ENCODE data around the gene COX20. TPM values are rescaled to one million over a fixed set of nuclear protein-coding genes. Genes with fewer than 3 reads are reported as not detected.

Gene COX20
- total RNA-seq, 2 donors from 2014 or later, result 13.2 to 35.3 TPM

GRCh38 chr1:244869364-244869827 lies 33.9 kb downstream of the COX20 start:
- Histone ChIP-seq H3K27me3 (no peaks in the 10 kb centered on the region), H3K4me3 (no peak overlapping the region), H3K9me3 (no peaks in the 10 kb centered on the region), H3K36me3 (replicated peaks in 1 of 2; ENCODE audit: insufficient read depth in 1 of 2, low read depth in 2 of 2) (no peaks in the 10 kb centered on the region), H3K27ac (no peak overlapping the region), H3K4me1 (peaks cover 12% of the 10 kb centered on the region)
- TF ChIP-seq CTCF (IDR thresholded peaks at IDR 0.05), result no peak
- no peak for TF ChIP-seq POLR2A (IDR thresholded peaks at IDR 0.05)
- WGBS, 2 donors, result 91 to 93% methylated on average over 12 of the region's 12 CpGs
- DNase-seq (no peak), ATAC-seq (no peak)
- intact Hi-C loops (cut with DNase I), result no loop called here

- Histone ChIP-seq H3K4me3 (no peak overlapping the region), H3K27ac (no peak overlapping the region), H3K36me3 (replicated peaks in 1 of 2; ENCODE audit: insufficient read depth in 1 of 2, low read depth in 2 of 2) (no peaks in the 10 kb centered on the region), H3K4me1 (peaks cover 10% of the 10 kb centered on the region), H3K27me3 (no peaks in the 10 kb centered on the region), H3K9me3 (no peaks in the 10 kb centered on the region)
- ATAC-seq (no peak), DNase-seq (no peak)
- 87 to 92% methylated on average over 4 of the region's 4 CpGs for WGBS, 2 donors
- intact Hi-C loops (cut with DNase I), result loop anchor here (10.0 kb wide), 1 partner anchor 105 kb away; no protein-coding TSS in a partner anchor
- TF ChIP-seq POLR2A (IDR thresholded peaks at IDR 0.05), result no peak
- no peak for TF ChIP-seq CTCF (IDR thresholded peaks at IDR 0.05)
These were observed 34.5 kb downstream of the COX20 start for GRCh38 chr1:244869950-244870349.

- DNase-seq, result no peak
- no peak for ATAC-seq
- H3K36me3 ChIP-seq (replicated peaks in 1 of 2; ENCODE audit: insufficient read depth in 1 of 2, low read depth in 2 of 2), result no peaks in the 10 kb centered on the region
- H3K4me1 ChIP-seq, result no peaks in the 10 kb centered on the region
- no peak for TF ChIP-seq CTCF (IDR thresholded peaks at IDR 0.05)
- no peak for TF ChIP-seq POLR2A (IDR thresholded peaks at IDR 0.05)
- no peak overlapping the region for H3K4me3 ChIP-seq
- no peaks in the 10 kb centered on the region for H3K27me3 ChIP-seq
- intact Hi-C loops (cut with DNase I), result loop anchor here (10.0 kb wide), 1 partner anchor 100 kb away; no protein-coding TSS in a partner anchor
- 64 to 67% methylated on average over 7 of the region's 7 CpGs for WGBS, 2 donors
- no peak overlapping the region for H3K27ac ChIP-seq
- no peaks in the 10 kb centered on the region for H3K9me3 ChIP-seq
These were observed 39.6 kb downstream of the COX20 start for GRCh38 chr1:244874974-244875579.

- H3K9me3 ChIP-seq, result no peaks in the 10 kb centered on the region
- H3K27ac ChIP-seq, result no peak overlapping the region
- no peak overlapping the region for H3K4me3 ChIP-seq
- WGBS, 2 donors, result 84 to 87% methylated on average over 8 of the region's 8 CpGs
- DNase-seq (no peak), ATAC-seq (no peak)
- H3K36me3 ChIP-seq (replicated peaks in 1 of 2; ENCODE audit: insufficient read depth in 1 of 2, low read depth in 2 of 2), result no peaks in the 10 kb centered on the region
- no peaks in the 10 kb centered on the region for H3K4me1 ChIP-seq
- H3K27me3 ChIP-seq, result no peaks in the 10 kb centered on the region
- TF ChIP-seq CTCF (IDR thresholded peaks at IDR 0.05), result no peak
- no peak for TF ChIP-seq POLR2A (IDR thresholded peaks at IDR 0.05)
- intact Hi-C loops (cut with DNase I), result loop anchor here (10.0 kb wide), 1 partner anchor 98 kb away; no protein-coding TSS in a partner anchor
These were observed 40.9 kb downstream of the COX20 start for GRCh38 chr1:244876228-244876910.
